PC-9 (cell line): Measurements from ENCODE around the gene PWWP2B. TPM values are rescaled to one million over a fixed set of nuclear protein-coding genes. Genes with fewer than 3 reads are reported as not detected.

Experiments used
- BruUV-seq: library from RNA; stranded (reverse); fragments of 400-500 nt; replicated peaks from 2 replicates; lab custom pipeline; 2021; lab: Mats Ljungman, UMichigan
- CTCF ChIA-PET: fragments of 300-600 bp; sonication (Branson Sonifier 250); formaldehyde crosslinking; loops from one replicate; lab custom pipeline; 2022; ENCODE audit warnings: antibody characterized with exemption; lab: Charles Lee
- POLR2A ChIA-PET: fragments of 300-600 bp; sonication (Branson Sonifier 250); formaldehyde crosslinking; loops from one replicate; lab custom pipeline; 2022; ENCODE audit warnings: antibody characterized with exemption; ENCODE audit not compliant: unreplicated experiment; lab: Charles Lee
- DNase-seq, 2 experiments: peaks; one replicate each; pipeline versions ENCODE4 v3.0.0 to v3.0.0-alpha.2; 2015 to 2022; ENCODE audit warnings: mixed read lengths in 1 of 2
- H2AFZ ChIP-seq: fragments of 200-600 bp; sonication (generic); 2 replicates; pipeline ENCODE4 v1.8.1; 2017; ENCODE audit warnings: antibody characterized with exemption
- H3F3A ChIP-seq: fragments of 200-600 bp; sonication (generic); 2 replicates; pipeline ENCODE4 v1.8.1; 2017; ENCODE audit warnings: antibody characterized with exemption, mild to moderate bottlenecking, low read depth; ENCODE audit not compliant: insufficient read depth
- H3K27ac ChIP-seq: fragments of 200-600 bp; sonication (generic); 2 replicates; pipeline ENCODE4 v1.6.1; 2016; ENCODE audit warnings: mixed run types
- H3K27me3 ChIP-seq: fragments of 200-600 bp; sonication (generic); 2 replicates; pipeline ENCODE4 v1.6.1; 2016; ENCODE audit warnings: low read depth, mixed run types; ENCODE audit not compliant: insufficient read depth
- H3K36me3 ChIP-seq: fragments of 200-600 bp; sonication (generic); 2 replicates; pipeline ENCODE4 v1.6.1; 2016; ENCODE audit warnings: low read depth, mixed run types
- H3K4me1 ChIP-seq: fragments of 200-600 bp; sonication (generic); replicated peaks from 2 replicates; pipeline ENCODE4 v1.6.1; 2016; ENCODE audit warnings: mixed run types; ENCODE audit not compliant: insufficient read depth
- H3K4me2 ChIP-seq: fragments of 200-600 bp; sonication (generic); 2 replicates; pipeline ENCODE4 v1.6.1; 2017; ENCODE audit warnings: mixed run types
- H3K4me3 ChIP-seq: fragments of 200-600 bp; sonication (generic); 2 replicates; pipeline ENCODE4 v1.6.1; 2016; ENCODE audit warnings: mixed run types
- H3K79me2 ChIP-seq: fragments of 200-600 bp; sonication (generic); 2 replicates; pipeline ENCODE4 v1.6.1; 2017; ENCODE audit warnings: low read depth, mixed run types
- H3K9me2 ChIP-seq: fragments of 200-600 bp; sonication (generic); 2 replicates; pipeline ENCODE4 v1.8.1; 2017; ENCODE audit warnings: mild to moderate bottlenecking; ENCODE audit not compliant: insufficient read depth
- H3K9me3 ChIP-seq: fragments of 200-600 bp; sonication (generic); 2 replicates; pipeline ENCODE4 v1.8.1; 2016; ENCODE audit warnings: low read depth; ENCODE audit not compliant: insufficient read depth
- H4K20me1 ChIP-seq: fragments of 200-600 bp; sonication (generic); 2 replicates; pipeline ENCODE4 v1.8.1; 2017; ENCODE audit not compliant: insufficient read depth
- EZH2 ChIP-seq: fragments of 200-600 bp; sonication (generic); IDR thresholded peaks from 2 replicates; pipeline ENCODE4 v1.8.0; 2017; ENCODE audit warnings: antibody characterized with exemption, low read depth
- intact Hi-C: fragments of 100-400 bp; cut with micrococcal nuclease; formaldehyde crosslinking; loops from one replicate; pipeline ENCODE4 v1.10.0; 2022; ENCODE audit not compliant: unreplicated experiment
- total RNA-seq: library from RNA; stranded (reverse); gene quantifications from 2 replicates; pipeline ENCODE4 v1.2.3, GENCODE V29; 2021
- TF ChIP-seq, protein P1 (sequence below): fragments of 200-600 bp; sonication (generic); conservative IDR thresholded peaks from 2 replicates; pipeline ENCODE4 v1.6.1; 2017; ENCODE audit warnings: mixed run types, antibody characterized with exemption, mild to moderate bottlenecking, moderate library complexity

The PWWP2B gene
- total RNA-seq, 1 experiment from 2014 or later: 16.9 TPM

GRCh38 chr10:132437541-132437950, 40.5 kb downstream of the PWWP2B start:
- no peak for TF ChIP-seq EZH2
- TF ChIP-seq, protein P1, sequence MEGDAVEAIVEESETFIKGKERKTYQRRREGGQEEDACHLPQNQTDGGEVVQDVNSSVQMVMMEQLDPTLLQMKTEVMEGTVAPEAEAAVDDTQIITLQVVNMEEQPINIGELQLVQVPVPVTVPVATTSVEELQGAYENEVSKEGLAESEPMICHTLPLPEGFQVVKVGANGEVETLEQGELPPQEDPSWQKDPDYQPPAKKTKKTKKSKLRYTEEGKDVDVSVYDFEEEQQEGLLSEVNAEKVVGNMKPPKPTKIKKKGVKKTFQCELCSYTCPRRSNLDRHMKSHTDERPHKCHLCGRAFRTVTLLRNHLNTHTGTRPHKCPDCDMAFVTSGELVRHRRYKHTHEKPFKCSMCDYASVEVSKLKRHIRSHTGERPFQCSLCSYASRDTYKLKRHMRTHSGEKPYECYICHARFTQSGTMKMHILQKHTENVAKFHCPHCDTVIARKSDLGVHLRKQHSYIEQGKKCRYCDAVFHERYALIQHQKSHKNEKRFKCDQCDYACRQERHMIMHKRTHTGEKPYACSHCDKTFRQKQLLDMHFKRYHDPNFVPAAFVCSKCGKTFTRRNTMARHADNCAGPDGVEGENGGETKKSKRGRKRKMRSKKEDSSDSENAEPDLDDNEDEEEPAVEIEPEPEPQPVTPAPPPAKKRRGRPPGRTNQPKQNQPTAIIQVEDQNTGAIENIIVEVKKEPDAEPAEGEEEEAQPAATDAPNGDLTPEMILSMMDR: no peak
- no TSS peak for BruUV-seq
- intact Hi-C loops: no loop called here
- DNase-seq: no peak
- no peaks in the 10 kb centered on the region for H3K4me1 ChIP-seq
- H4K20me1 ChIP-seq: no peaks in the 10 kb centered on the region
- POLR2A ChIA-PET: no interaction called here
- H3K9me2 ChIP-seq: no peaks in the 10 kb centered on the region
- no peaks in the 10 kb centered on the region for H3F3A ChIP-seq
- no peaks in the 10 kb centered on the region for H3K9me3 ChIP-seq
- CTCF ChIA-PET: no interaction called here
- H3K4me3 ChIP-seq: no peak overlapping the region
- no peaks in the 10 kb centered on the region for H3K27me3 ChIP-seq
- no peak overlapping the region for H3K4me2 ChIP-seq
- H3K79me2 ChIP-seq: no peaks in the 10 kb centered on the region
- no peaks in the 10 kb centered on the region for H3K36me3 ChIP-seq
- no peak overlapping the region for H3K27ac ChIP-seq
- H2AFZ ChIP-seq: no peak overlapping the region

DNA sequence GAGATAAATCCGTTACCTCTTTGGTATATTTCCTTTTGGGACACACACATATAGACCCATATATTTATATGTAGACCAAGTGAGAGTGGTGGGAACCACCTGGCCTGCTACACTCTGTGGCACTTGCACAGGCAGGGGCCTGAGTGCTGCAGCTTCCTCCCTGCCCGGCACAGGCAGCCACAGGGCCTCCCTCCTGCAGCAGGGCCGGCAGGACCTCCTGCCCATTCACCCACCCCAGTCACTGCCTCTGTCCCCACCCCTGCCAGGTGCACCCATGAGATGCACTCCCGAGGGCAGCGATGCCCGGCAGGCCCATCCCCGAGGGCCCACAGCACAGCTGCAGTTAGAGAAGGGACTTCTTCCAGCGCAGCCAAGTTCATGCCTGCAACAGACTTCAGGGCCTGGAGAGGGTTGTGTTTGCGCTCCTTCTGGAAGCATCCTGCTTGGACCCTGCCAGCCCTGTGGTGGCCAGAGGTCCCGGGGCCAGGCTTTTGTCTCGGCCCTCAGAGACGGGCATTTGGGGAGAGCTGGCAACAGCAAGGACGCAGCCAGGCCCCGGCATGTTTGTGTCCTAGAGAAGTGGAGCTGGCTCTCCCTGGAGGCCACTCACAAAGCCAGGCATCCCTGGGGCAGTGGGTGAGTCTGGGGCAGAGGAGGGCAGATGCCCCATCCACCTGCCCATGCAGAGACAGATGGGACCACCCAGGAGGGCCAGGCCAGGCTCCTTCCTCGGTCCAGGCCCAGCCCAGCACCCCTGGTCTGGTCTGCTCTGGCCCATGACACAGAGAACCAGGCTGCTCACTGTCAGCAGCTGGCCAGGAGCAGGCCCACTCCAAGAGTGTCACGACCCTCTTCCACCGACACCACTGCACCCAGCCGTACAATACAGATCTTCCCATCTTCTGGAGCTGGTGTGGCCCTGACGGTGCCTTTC, 41.4 kb downstream of the PWWP2B start:
- Histone ChIP-seq H3K9me2 (no peaks in the 10 kb centered on the region), H3K36me3 (no peaks in the 10 kb centered on the region), H3K4me1 (no peaks in the 10 kb centered on the region), H3K4me3 (no peak overlapping the region), H2AFZ (no peak overlapping the region), H3K27me3 (no peaks in the 10 kb centered on the region), H3F3A (no peaks in the 10 kb centered on the region), H3K4me2 (no peak overlapping the region), H3K9me3 (no peaks in the 10 kb centered on the region), H3K79me2 (no peaks in the 10 kb centered on the region), H3K27ac (no peak overlapping the region), H4K20me1 (no peaks in the 10 kb centered on the region)
- BruUV-seq: no TSS peak
- ChIA-PET CTCF (no interaction called here), POLR2A (no interaction called here)
- intact Hi-C loops: no loop called here
- TF ChIP-seq, protein P1: no peak
- no peak for TF ChIP-seq EZH2
- DNase-seq: no peak

DNA sequence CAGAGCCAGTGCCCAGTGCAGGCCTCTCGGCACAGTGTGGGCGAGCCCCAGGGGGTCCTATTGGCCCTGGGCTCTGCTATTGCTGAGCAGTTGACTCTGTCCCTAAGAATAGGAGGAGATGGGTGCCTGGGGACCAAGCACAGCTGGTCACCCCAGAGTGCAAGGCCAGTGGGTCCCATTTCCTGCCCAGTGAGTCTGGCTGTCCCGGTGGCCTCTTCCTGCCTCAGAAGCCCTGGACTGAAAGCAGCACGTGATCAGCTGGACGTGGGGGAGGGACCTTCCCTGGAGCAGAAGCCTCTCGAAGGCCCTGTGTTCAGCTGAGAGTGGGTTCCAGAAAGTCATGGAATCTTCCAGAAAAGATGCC, 42.0 kb downstream of the PWWP2B start:
- BruUV-seq: no TSS peak
- no peaks in the 10 kb centered on the region for H3K9me2 ChIP-seq
- H3K4me1 ChIP-seq: no peaks in the 10 kb centered on the region
- no peak overlapping the region for H3K4me2 ChIP-seq
- intact Hi-C loops: no loop called here
- no peak overlapping the region for H3K27ac ChIP-seq
- no peak for DNase-seq
- POLR2A ChIA-PET: no interaction called here
- no peak overlapping the region for H2AFZ ChIP-seq
- no peaks in the 10 kb centered on the region for H3K9me3 ChIP-seq
- H3K27me3 ChIP-seq: no peaks in the 10 kb centered on the region
- H3K36me3 ChIP-seq: no peaks in the 10 kb centered on the region
- no peaks in the 10 kb centered on the region for H3K79me2 ChIP-seq
- no peaks in the 10 kb centered on the region for H4K20me1 ChIP-seq
- no peaks in the 10 kb centered on the region for H3F3A ChIP-seq
- no peak for TF ChIP-seq EZH2
- TF ChIP-seq, protein P1: no peak
- H3K4me3 ChIP-seq: no peak overlapping the region
- CTCF ChIA-PET: no interaction called here
